ENCODE measurements around the gene CRACDL.

The CRACDL gene

GRCh38 chr2:98932778-98933343 lies 3.2 kb downstream of the CRACDL start:
- TF ChIP-seq FOXP2 (optimal IDR thresholded peaks at IDR 0.05; ENCODE audit: borderline replicate concordance, extremely low read depth, extremely low read length, insufficient read depth): no peak
- TF ChIP-seq TAF1 (IDR thresholded peaks at IDR 0.05; ENCODE audit: borderline replicate concordance, insufficient read depth, low read length): no peak
- TF ChIP-seq SIN3A (IDR thresholded peaks at IDR 0.05; ENCODE audit: borderline replicate concordance, insufficient read depth, low read length): no peak
- TF ChIP-seq POLR2AphosphoS5 (IDR thresholded peaks at IDR 0.05; ENCODE audit: low read depth, low read length): no peak
- no peak for TF ChIP-seq REST (IDR thresholded peaks at IDR 0.05; ENCODE audit: insufficient read depth in 1 of 2, low read depth in 2 of 2, low read length in 2 of 2)

- TF ChIP-seq FOXP2 (optimal IDR thresholded peaks at IDR 0.05; ENCODE audit: borderline replicate concordance, extremely low read depth, extremely low read length, insufficient read depth): no peak
- TF ChIP-seq REST (IDR thresholded peaks at IDR 0.05; ENCODE audit: insufficient read depth in 1 of 2, low read depth in 2 of 2, low read length in 2 of 2): no peak
- no peak for TF ChIP-seq TAF1 (IDR thresholded peaks at IDR 0.05; ENCODE audit: borderline replicate concordance, insufficient read depth, low read length)
- no peak for TF ChIP-seq POLR2AphosphoS5 (IDR thresholded peaks at IDR 0.05; ENCODE audit: low read depth, low read length)
- TF ChIP-seq SIN3A (IDR thresholded peaks at IDR 0.05; ENCODE audit: borderline replicate concordance, insufficient read depth, low read length): no peak
These were observed 3.9 kb downstream of the CRACDL start for GRCh38 chr2:98932164-98932563.

- TF ChIP-seq REST (IDR thresholded peaks at IDR 0.05; ENCODE audit: insufficient read depth in 1 of 2, low read depth in 2 of 2, low read length in 2 of 2) (no peak), TAF1 (IDR thresholded peaks at IDR 0.05; ENCODE audit: borderline replicate concordance, insufficient read depth, low read length) (no peak), SIN3A (IDR thresholded peaks at IDR 0.05; ENCODE audit: borderline replicate concordance, insufficient read depth, low read length) (no peak), FOXP2 (optimal IDR thresholded peaks at IDR 0.05; ENCODE audit: borderline replicate concordance, extremely low read depth, extremely low read length, insufficient read depth) (no peak), POLR2AphosphoS5 (IDR thresholded peaks at IDR 0.05; ENCODE audit: low read depth, low read length) (no peak)
These were observed 4.4 kb downstream of the CRACDL start for GRCh38 chr2:98931596-98931995.

- no peak for TF ChIP-seq TAF1 (IDR thresholded peaks at IDR 0.05; ENCODE audit: borderline replicate concordance, insufficient read depth, low read length)
These were observed 6.1 kb downstream of the CRACDL start for GRCh38 chr2:98929920-98930319.

GRCh38 chr2:98928242-98928641 lies 7.8 kb downstream of the CRACDL start:
- TF ChIP-seq POLR2AphosphoS5 (IDR thresholded peaks at IDR 0.05; ENCODE audit: low read depth, low read length): no peak
- no peak for TF ChIP-seq REST (IDR thresholded peaks at IDR 0.05; ENCODE audit: insufficient read depth in 1 of 2, low read depth in 2 of 2, low read length in 2 of 2)
- TF ChIP-seq SIN3A (IDR thresholded peaks at IDR 0.05; ENCODE audit: borderline replicate concordance, insufficient read depth, low read length): no peak
- no peak for TF ChIP-seq FOXP2 (optimal IDR thresholded peaks at IDR 0.05; ENCODE audit: borderline replicate concordance, extremely low read depth, extremely low read length, insufficient read depth)
- no peak for TF ChIP-seq TAF1 (IDR thresholded peaks at IDR 0.05; ENCODE audit: borderline replicate concordance, insufficient read depth, low read length)
